HCT116 (cell line): Measurements from ENCODE around the gene TLR7. TPM values are rescaled to one million over a fixed set of nuclear protein-coding genes. Genes with fewer than 3 reads are reported as not detected.

Experiments
- ATAC-seq: fragments of 200-7000 bp; cut with Tn5 transposase; 2 replicates; pipeline ENCODE4 v1.9.1; 2020; ENCODE audit warnings: mild to moderate bottlenecking, moderate library complexity
- BruUV-seq: library from RNA; stranded (reverse); fragments of 400-500 nt; replicated peaks from 2 replicates; lab custom pipeline; 2021; lab: Mats Ljungman, UMichigan
- CTCF ChIA-PET: fragments of 300-600 bp; sonication (Branson Sonifier 250); formaldehyde crosslinking; loops from one replicate; lab custom pipeline; 2021; ENCODE audit warnings: antibody characterized with exemption; lab: Charles Lee
- POLR2A ChIA-PET: fragments of 300-600, 350-600 bp; sonication (Branson Sonifier 250); formaldehyde crosslinking; loops from one replicate; lab custom pipeline; 2021; ENCODE audit warnings: antibody characterized with exemption; lab: Charles Lee
- RAD21 ChIA-PET, 2 experiments: fragments of 300-600 bp; sonication (Branson Sonifier 250); formaldehyde crosslinking; loops; one replicate each; lab custom pipeline; 2023; ENCODE audit warnings: low total read pairs in 2 of 2; ENCODE audit not compliant: uncharacterized antibody in 2 of 2, unreplicated experiment in 2 of 2, low non-redundant PET in 1 of 2; lab: Charles Lee
- DNase-seq: peaks from one replicate; pipeline ENCODE4 v3.0.0-alpha.2; 2010; ENCODE audit warnings: low read depth, low spot score
- H2AFZ ChIP-seq: fragments of 200-600 bp; shearing (Covaris generic), sonication (generic); 2 replicates; pipeline ENCODE4 v1.6.1; 2017; ENCODE audit warnings: low read depth, mixed run types, mixed read lengths, antibody characterized with exemption, low read length; ENCODE audit not compliant: poor library complexity, severe bottlenecking
- H3K27ac ChIP-seq: 2 replicates; pipeline ENCODE4 v1.5.1; 2012; ENCODE audit warnings: low read depth, low read length
- H3K27me3 ChIP-seq: fragments of 200-600 bp; sonication (generic); 2 replicates; pipeline ENCODE4 v1.6.1; 2016; ENCODE audit warnings: mixed run types, low read length, mixed read lengths; ENCODE audit not compliant: insufficient read depth
- H3K36me3 ChIP-seq, 2 experiments: fragments of 200-500 bp in 1 of 2; fragments of 200-600 bp in 1 of 2; sonication (Bioruptor generic) in 1 of 2; sonication (generic) in 1 of 2; 2 replicates each; pipeline versions ENCODE4 v1.5.1 to v1.6.1; 2014 to 2016; ENCODE audit warnings: low read length in 2 of 2, inconsistent platforms in 1 of 2, mixed read lengths in 1 of 2, mixed run types in 1 of 2; ENCODE audit not compliant: insufficient read depth in 2 of 2, control insufficient read depth in 1 of 2
- H3K4me1 ChIP-seq, 2 experiments: fragments of 200-600 bp in 1 of 2; sonication (generic) in 1 of 2; 2 replicates each; pipeline versions ENCODE4 v1.5.1 to v1.6.1; 2012 to 2017; ENCODE audit warnings: low read length in 2 of 2, inconsistent platforms in 1 of 2, mild to moderate bottlenecking in 1 of 2, mixed read lengths in 1 of 2, mixed run types in 1 of 2, moderate library complexity in 1 of 2; ENCODE audit not compliant: insufficient read depth in 2 of 2, control insufficient read depth in 1 of 2
- H3K4me2 ChIP-seq: fragments of 200-600 bp; sonication (generic); 2 replicates; pipeline ENCODE4 v1.6.1; 2017; ENCODE audit warnings: mixed run types, low read length, mixed read lengths
- H3K4me3 ChIP-seq, 2 experiments: fragments of 200-600 bp in 1 of 2; sonication (generic) in 1 of 2; replicated peaks in 1 of 2; 2 replicates each; pipeline ENCODE4 v1.5.1; 2011 to 2016; ENCODE audit warnings: low read length in 2 of 2, control low read depth in 1 of 2, low read depth in 1 of 2, mild to moderate bottlenecking in 1 of 2, mixed read lengths in 1 of 2, mixed run types in 1 of 2
- H3K79me2 ChIP-seq: fragments of 200-600 bp; sonication (generic); 2 replicates; pipeline ENCODE4 v1.6.1; 2017; ENCODE audit warnings: mild to moderate bottlenecking, mixed run types, low read length, moderate library complexity, mixed read lengths; ENCODE audit not compliant: insufficient read depth
- H3K9ac ChIP-seq: fragments of 200-600 bp; sonication (generic); 2 replicates; pipeline ENCODE4 v1.6.1; 2016; ENCODE audit warnings: low read length, mixed read lengths
- H3K9me2 ChIP-seq: fragments of 200-600 bp; sonication (generic), shearing (Covaris generic); 2 replicates; pipeline ENCODE4 v1.6.1; 2017; ENCODE audit warnings: mixed run types, mild to moderate bottlenecking, moderate library complexity; ENCODE audit not compliant: insufficient read depth
- H3K9me3 ChIP-seq, 2 experiments: fragments of 200-500 bp in 1 of 2; fragments of 200-600 bp in 1 of 2; sonication (Bioruptor generic) in 1 of 2; sonication (generic) in 1 of 2; 2 replicates each; pipeline ENCODE4 v1.6.1; 2014 to 2017; ENCODE audit warnings: low read length in 2 of 2, mixed read lengths in 2 of 2, inconsistent platforms in 1 of 2, low read depth in 1 of 2, mild to moderate bottlenecking in 1 of 2, mixed run types in 1 of 2, moderate library complexity in 1 of 2; ENCODE audit not compliant: control insufficient read depth in 1 of 2, insufficient read depth in 1 of 2
- H4K20me1 ChIP-seq: fragments of 200-600 bp; sonication (generic), shearing (Covaris generic); 2 replicates; pipeline ENCODE4 v1.6.1; 2017; ENCODE audit warnings: mixed run types, mild to moderate bottlenecking, moderate library complexity; ENCODE audit not compliant: insufficient read depth
- CBX3 ChIP-seq: IDR thresholded peaks from 2 replicates; pipeline ENCODE4 v1.6.1; 2012; ENCODE audit warnings: low read depth
- CEBPB ChIP-seq: IDR thresholded peaks from 2 replicates; pipeline ENCODE4 v1.6.1; 2012; ENCODE audit warnings: low read depth
- EGR1 ChIP-seq: IDR thresholded peaks from 2 replicates; pipeline ENCODE4 v1.6.1; 2012; ENCODE audit warnings: low read depth
- ELF1 ChIP-seq: IDR thresholded peaks from 2 replicates; pipeline ENCODE4 v1.6.1; 2012; ENCODE audit warnings: low read depth, borderline replicate concordance
- EZH2 ChIP-seq: fragments of 200-600 bp; sonication (generic); IDR thresholded peaks from 2 replicates; pipeline ENCODE4 v1.6.1; 2017; ENCODE audit warnings: antibody characterized with exemption, mixed run types
- EZH2phosphoT487 ChIP-seq: fragments of 200-600 bp; IDR thresholded peaks from 2 replicates; pipeline ENCODE4 v1.6.1; 2018; ENCODE audit warnings: antibody characterized with exemption, borderline replicate concordance
- FOSL1 ChIP-seq: IDR thresholded peaks from 2 replicates; pipeline ENCODE4 v1.6.1; 2012; ENCODE audit warnings: low read depth
- JUND ChIP-seq: IDR thresholded peaks from 2 replicates; pipeline ENCODE4 v1.6.1; 2012
- POLR2A ChIP-seq: IDR thresholded peaks from 2 replicates; pipeline ENCODE4 v1.7.0; 2011; ENCODE audit warnings: borderline replicate concordance; ENCODE audit not compliant: insufficient read depth, insufficient read length; ENCODE audit errors: extremely low read depth
- RAD21 ChIP-seq: IDR thresholded peaks from 2 replicates; pipeline ENCODE4 v1.6.1; 2012; ENCODE audit warnings: low read depth, mild to moderate bottlenecking
- SP1 ChIP-seq: IDR thresholded peaks from 2 replicates; pipeline ENCODE4 v1.6.1; 2012; ENCODE audit warnings: low read depth
- TCF7L2 ChIP-seq: IDR thresholded peaks from 2 replicates; pipeline ENCODE4 v1.7.0; 2011; ENCODE audit warnings: borderline replicate concordance, inconsistent platforms; ENCODE audit not compliant: insufficient read depth, insufficient read length; ENCODE audit errors: extremely low read depth
- ZFX ChIP-seq: fragments of 450-650 bp; IDR thresholded peaks from 2 replicates; pipeline ENCODE4 v1.6.1; 2017
- ZNF274 ChIP-seq: fragments of 200-500 bp; sonication (Bioruptor generic); IDR thresholded peaks from 2 replicates; pipeline ENCODE4 v1.6.1; 2014; ENCODE audit warnings: mild to moderate bottlenecking, low read depth, low read length, inconsistent platforms
- intact Hi-C: fragments of 100-400 bp; cut with micrococcal nuclease; formaldehyde crosslinking; loops from 2 replicates; pipeline ENCODE4 v1.10.0; 2022
- total RNA-seq: library from RNA; stranded (reverse); gene quantifications from one replicate; pipeline ENCODE4 v1.2.1, GENCODE V29; 2021; ENCODE audit not compliant: unreplicated experiment
- TF ChIP-seq, protein P1 (sequence below), 3 experiments: fragments of 200-600 bp in 1 of 3; sonication (generic) in 1 of 3; IDR thresholded peaks in 2 of 3; conservative IDR thresholded peaks in 1 of 3; 2 replicates each; pipeline ENCODE4 v1.5.1; 2012 to 2017; ENCODE audit warnings: low read depth in 2 of 3, low read length in 2 of 3, antibody characterized with exemption in 1 of 3, borderline replicate concordance in 1 of 3, control low read depth in 1 of 3, mild to moderate bottlenecking in 1 of 3, mixed read lengths in 1 of 3, mixed run types in 1 of 3, moderate library complexity in 1 of 3; ENCODE audit not compliant: insufficient read depth in 1 of 3
- TF ChIP-seq, protein P2 (sequence below): IDR thresholded peaks from 2 replicates; pipeline ENCODE4 v1.6.1; 2012
- TF ChIP-seq, protein P3 (sequence below): IDR thresholded peaks from 2 replicates; pipeline ENCODE4 v1.6.1; 2011; ENCODE audit warnings: mild to moderate bottlenecking, low read length, moderate library complexity; ENCODE audit not compliant: insufficient replicate concordance; ENCODE audit errors: extremely low read depth

TLR7 gene
- total RNA-seq, 1 experiment from 2014 or later: not detected

DNA sequence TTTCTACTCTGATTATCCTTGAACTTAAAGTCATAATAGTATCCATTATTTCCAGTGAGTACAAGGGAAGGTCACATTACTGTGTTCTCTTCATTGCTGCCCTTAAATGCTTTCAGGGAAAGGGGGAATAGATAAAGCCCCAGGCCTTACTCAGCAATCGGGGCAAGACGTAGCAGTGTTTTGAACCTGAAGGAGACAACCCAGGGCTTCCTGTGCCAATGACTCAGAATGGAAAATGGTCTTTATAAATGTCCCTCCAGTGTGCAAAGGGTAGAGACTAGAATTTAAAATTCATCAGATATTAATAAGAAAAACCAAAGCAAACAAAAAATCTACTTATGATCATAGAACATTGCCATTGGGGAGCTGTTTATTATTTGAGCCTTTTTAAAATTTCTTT, 63.3 kb downstream of the TLR7 start:
- no TSS peak for BruUV-seq
- Histone ChIP-seq H3K9me3 (no peaks in the 10 kb centered on the region), H3K27ac (no peak overlapping the region), H3K36me3 (no peaks in the 10 kb centered on the region), H3K4me1 (no peaks in the 10 kb centered on the region), H4K20me1 (no peaks in the 10 kb centered on the region), H3K9ac (no peak overlapping the region), H3K9me2 (no peaks in the 10 kb centered on the region), H3K27me3 (no peaks in the 10 kb centered on the region), H3K4me2 (no peak overlapping the region), H2AFZ (no peak overlapping the region), H3K4me3 (no peak overlapping the region), H3K79me2 (no peaks in the 10 kb centered on the region)
- ATAC-seq (no peak), DNase-seq (no peak)
- ChIA-PET CTCF (no interaction called here), RAD21 (no interaction called here), POLR2A (no interaction called here)
- intact Hi-C loops: no loop called here
- TF ChIP-seq ZNF274 (no peak), EZH2 (no peak), CEBPB (no peak), TCF7L2 (no peak), ELF1 (no peak), JUND (no peak), SP1 (no peak), EZH2phosphoT487 (no peak), ZFX (no peak), CBX3 (no peak), POLR2A (no peak), EGR1 (no peak), FOSL1 (no peak), RAD21 (no peak)
- TF ChIP-seq, protein P1, sequence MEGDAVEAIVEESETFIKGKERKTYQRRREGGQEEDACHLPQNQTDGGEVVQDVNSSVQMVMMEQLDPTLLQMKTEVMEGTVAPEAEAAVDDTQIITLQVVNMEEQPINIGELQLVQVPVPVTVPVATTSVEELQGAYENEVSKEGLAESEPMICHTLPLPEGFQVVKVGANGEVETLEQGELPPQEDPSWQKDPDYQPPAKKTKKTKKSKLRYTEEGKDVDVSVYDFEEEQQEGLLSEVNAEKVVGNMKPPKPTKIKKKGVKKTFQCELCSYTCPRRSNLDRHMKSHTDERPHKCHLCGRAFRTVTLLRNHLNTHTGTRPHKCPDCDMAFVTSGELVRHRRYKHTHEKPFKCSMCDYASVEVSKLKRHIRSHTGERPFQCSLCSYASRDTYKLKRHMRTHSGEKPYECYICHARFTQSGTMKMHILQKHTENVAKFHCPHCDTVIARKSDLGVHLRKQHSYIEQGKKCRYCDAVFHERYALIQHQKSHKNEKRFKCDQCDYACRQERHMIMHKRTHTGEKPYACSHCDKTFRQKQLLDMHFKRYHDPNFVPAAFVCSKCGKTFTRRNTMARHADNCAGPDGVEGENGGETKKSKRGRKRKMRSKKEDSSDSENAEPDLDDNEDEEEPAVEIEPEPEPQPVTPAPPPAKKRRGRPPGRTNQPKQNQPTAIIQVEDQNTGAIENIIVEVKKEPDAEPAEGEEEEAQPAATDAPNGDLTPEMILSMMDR (IDR thresholded peaks at IDR 0.05 in 2 of 3, conservative IDR thresholded peaks at IDR 0.05 in 1 of 3; ENCODE audit: borderline replicate concordance in 1 of 3, insufficient read depth in 1 of 3, low read depth in 2 of 3, low read length in 2 of 3): no peak
- TF ChIP-seq, protein P2, sequence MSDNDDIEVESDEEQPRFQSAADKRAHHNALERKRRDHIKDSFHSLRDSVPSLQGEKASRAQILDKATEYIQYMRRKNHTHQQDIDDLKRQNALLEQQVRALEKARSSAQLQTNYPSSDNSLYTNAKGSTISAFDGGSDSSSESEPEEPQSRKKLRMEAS: no peak
- TF ChIP-seq, protein P3, sequence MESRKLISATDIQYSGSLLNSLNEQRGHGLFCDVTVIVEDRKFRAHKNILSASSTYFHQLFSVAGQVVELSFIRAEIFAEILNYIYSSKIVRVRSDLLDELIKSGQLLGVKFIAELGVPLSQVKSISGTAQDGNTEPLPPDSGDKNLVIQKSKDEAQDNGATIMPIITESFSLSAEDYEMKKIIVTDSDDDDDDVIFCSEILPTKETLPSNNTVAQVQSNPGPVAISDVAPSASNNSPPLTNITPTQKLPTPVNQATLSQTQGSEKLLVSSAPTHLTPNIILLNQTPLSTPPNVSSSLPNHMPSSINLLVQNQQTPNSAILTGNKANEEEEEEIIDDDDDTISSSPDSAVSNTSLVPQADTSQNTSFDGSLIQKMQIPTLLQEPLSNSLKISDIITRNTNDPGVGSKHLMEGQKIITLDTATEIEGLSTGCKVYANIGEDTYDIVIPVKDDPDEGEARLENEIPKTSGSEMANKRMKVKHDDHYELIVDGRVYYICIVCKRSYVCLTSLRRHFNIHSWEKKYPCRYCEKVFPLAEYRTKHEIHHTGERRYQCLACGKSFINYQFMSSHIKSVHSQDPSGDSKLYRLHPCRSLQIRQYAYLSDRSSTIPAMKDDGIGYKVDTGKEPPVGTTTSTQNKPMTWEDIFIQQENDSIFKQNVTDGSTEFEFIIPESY: no peak
